GM23248 (cell line): ENCODE measurements around the gene DLG3.

Source experiments
- EZH2 ChIP-seq: fragments of 200-600 bp; sonication (generic); IDR thresholded peaks from 2 replicates; pipeline ENCODE4 v1.6.1; 2018; ENCODE audit warnings: antibody characterized with exemption, mild to moderate bottlenecking; ENCODE audit not compliant: insufficient read depth, poor library complexity, severe bottlenecking
- EZH2phosphoT487 ChIP-seq: fragments of 200-600 bp; sonication (generic); IDR thresholded peaks from 2 replicates; pipeline ENCODE4 v1.6.1; 2018; ENCODE audit warnings: antibody characterized with exemption, moderate library complexity, mild to moderate bottlenecking, low read depth; ENCODE audit not compliant: insufficient read depth

GRCh38 chrX:70436343-70436742, 8.3 kb upstream of the DLG3 start:
- no peak for TF ChIP-seq EZH2
- no peak for TF ChIP-seq EZH2phosphoT487
